ENCODE results near the gene CTNNA2.

The CTNNA2 gene

DNA sequence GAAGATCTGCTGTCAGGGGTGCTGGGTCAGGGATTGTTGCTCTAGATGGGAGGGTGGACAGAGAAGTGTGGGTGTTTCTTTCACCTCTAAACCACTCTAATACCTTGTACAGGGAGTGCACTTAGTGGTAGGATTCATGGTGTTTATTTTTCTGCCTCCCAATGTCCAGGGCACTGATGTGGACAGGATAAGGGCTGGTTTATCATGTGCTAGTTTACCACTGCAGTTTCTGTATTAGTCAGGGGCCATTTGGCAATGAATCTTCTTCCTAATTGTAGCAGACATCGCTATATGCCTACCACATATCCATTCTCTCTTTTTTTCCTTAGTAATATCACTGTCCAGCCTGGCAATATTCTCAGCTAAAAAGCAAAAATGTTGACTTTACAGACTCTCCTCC is 842.0 kb downstream of the CTNNA2 start:
- DNase-seq = no peak

- no peak for DNase-seq
Observed at GRCh38 chr2:80361904-80362303, 849.1 kb downstream of the CTNNA2 start.

DNA sequence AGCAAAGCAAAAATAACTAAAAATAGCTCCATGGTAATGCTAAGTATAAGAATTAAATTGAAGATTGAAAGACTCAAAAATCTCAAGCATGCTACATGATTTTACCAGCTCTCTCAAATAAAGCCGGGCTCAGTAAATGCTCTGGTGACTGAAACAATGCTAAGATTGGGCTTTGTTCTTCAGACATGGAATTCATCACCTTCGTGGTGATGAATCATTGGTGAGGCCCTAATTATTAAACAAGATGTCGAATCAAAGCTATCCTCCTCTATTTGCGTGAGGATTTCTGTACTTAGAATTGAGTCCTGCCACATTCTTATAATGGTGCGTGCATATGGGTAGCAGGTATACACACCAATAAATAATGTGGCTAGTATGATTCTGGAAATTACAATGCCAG is 850.5 kb downstream of the CTNNA2 start:
- no peak for DNase-seq

- no peak for DNase-seq
Observed at GRCh38 chr2:80363791-80364349, 851.0 kb downstream of the CTNNA2 start.

- DNase-seq = no peak
Observed at GRCh38 chr2:80364524-80365212, 851.8 kb downstream of the CTNNA2 start.

DNA sequence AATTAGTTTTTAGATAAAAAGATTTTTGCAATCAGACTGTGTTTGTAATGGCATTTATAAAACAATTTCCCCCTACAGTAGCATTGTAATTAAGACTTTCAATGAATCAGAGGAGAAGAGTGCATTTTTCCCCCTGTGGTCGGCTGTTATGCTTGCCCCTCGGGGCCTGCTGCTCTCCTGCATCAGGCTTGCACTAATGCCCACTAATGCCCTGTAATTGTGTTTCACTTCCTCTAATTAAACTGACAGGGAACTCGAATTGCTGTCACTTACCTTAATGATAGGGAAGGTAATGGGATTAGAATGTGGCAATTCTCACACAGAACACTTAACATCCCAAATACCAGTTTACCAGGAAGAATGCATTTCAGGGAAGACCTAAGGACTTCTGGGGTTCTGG is 852.9 kb downstream of the CTNNA2 start:
- DNase-seq = no peak

GRCh38 chr2:80370375-80371009 is 857.6 kb downstream of the CTNNA2 start:
- DNase-seq = no peak

- DNase-seq = no peak
Observed at GRCh38 chr2:80374105-80374504, 861.3 kb downstream of the CTNNA2 start.

DNA sequence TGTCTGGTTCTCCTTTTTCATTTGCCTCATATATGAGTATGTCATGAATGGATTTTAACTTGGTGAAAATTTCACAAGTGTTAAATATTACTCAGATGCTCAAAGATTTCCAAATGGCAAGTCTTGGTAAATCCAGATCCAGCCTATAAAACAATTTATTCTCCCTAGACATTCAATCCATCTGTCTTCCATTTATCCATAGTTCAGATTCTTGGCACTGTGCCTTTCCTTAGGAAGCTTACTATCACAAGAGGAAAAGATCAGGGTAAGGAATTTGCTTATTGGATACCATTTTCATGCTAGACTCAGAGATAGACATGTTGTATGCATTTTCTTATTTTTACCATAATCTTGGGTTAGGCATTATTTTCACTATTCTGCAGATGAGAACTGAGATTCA is 864.2 kb downstream of the CTNNA2 start:
- DNase-seq = no peak

- DNase-seq = no peak
Observed at GRCh38 chr2:80380736-80381135, 867.9 kb downstream of the CTNNA2 start.

DNA sequence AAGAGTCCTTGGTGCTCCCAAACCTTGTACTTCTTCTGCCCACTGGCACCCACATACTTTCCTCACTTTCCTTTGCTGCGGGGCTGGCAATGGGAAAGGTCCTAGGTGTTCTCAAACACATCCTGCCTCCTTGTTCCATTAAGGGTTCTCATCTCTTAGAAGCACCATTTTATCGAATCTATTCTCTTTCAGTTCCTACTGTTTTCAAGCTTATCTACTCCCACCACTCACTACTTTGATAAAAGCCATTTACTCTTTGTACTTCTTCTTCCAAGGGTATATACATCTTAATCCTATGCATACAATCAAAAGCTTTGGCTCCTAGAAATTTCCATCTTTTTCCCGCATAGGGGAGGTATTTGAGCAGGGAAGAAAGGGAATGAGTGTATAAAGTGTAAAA is 868.8 kb downstream of the CTNNA2 start:
- DNase-seq = no peak

DNA sequence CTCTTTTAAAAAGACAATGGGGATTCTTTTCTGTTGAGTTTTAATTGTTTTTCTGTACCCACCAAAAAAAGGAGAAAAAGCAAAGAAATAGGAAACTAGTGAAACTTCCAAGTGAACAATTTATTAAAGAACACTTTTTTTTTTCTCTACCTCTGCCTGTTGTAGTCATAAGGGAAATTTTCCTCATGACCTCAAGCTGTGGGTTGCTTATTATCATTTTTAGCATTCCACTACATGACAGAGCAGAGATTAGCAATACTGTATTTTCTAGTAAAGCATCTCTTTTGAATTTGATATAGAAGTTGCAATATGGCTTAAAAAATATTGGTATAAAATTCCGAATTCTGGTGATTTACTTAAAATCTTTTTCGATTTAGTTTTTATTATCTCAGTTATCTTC is 879.6 kb downstream of the CTNNA2 start:
- DNase-seq = no peak

- no peak for DNase-seq
Observed at GRCh38 chr2:80393991-80394390, 881.1 kb downstream of the CTNNA2 start.

GRCh38 chr2:80395251-80395650 is 882.4 kb downstream of the CTNNA2 start:
- DNase-seq = no peak

DNA sequence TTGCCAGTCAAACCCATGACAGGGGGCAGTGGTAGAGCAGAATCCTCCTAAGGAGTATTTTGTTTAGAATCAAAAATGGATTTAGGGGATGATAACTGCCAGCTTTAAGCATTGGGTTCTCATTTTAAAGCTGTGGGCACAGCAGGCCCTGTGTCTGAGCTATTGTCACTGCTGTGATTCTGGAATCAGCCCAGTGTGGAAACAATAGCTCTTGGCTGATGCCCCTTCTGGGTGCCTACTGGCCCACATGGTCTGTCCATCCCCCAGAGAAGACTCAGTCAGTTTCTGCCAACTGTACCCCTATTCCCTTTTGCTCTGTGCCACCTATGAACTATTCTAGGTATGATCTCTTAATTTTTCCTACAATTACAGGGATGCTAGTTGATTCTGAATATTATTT is 883.4 kb downstream of the CTNNA2 start:
- DNase-seq = no peak

- no peak for DNase-seq
Observed at GRCh38 chr2:80403081-80403480, 890.2 kb downstream of the CTNNA2 start.

- DNase-seq = no peak
Observed at GRCh38 chr2:80407377-80407776, 894.5 kb downstream of the CTNNA2 start.

GRCh38 chr2:80410346-80410745 is 897.5 kb downstream of the CTNNA2 start:
- DNase-seq = no peak

- no peak for DNase-seq
Observed at GRCh38 chr2:80413136-80413535, 900.3 kb downstream of the CTNNA2 start.

DNA sequence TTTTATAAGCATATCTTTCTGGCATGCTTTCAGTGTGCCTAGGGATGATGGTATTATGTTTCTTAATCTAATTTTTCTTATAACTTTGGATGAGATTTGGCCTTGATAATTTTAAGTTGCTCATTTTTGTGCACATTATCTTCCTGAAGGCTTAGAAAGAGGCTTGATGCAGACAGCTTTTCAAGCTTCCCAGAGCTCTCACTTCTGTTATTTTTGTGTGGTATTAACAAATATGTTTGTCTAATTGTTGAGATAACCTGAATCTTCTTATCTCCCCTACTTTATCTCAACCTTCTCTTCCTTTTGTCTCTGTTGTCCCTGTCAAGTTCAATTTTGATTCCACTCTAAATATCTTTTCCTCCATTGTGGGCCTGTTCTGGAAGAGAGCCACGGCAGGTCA is 904.9 kb downstream of the CTNNA2 start:
- no peak for DNase-seq

DNA sequence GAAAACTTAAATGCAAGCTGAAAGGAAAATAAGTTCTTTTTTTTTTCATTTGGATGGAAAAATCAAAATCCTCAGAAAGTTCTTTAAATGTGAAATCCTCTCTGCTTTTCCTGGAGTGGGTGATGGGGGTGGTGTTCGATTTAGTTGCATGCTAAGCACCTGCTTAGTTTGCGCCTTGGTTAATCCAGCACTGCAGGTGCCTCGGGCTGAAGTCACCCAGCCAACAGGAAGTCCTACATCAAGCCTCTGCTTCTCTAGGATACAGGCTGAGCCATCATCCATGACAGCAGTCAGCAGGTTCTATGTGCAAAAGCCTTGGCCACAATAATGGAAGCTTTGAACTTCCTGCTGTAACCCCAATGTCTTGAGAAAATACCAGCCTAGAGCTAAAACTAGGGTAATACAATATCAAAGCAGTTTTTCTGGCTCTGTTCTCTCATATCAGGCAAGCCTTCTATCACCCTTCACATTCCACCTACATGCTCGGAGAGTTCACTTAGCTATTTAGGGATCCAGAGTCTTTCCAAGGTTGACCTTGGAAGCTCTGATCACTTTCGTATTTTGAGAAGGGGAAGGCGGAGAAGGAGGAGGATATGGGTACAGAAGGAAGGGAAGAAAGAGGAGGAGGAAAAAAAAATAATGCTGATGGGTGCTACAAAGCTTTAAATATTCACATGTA is 907.8 kb downstream of the CTNNA2 start:
- DNase-seq = no peak

DNA sequence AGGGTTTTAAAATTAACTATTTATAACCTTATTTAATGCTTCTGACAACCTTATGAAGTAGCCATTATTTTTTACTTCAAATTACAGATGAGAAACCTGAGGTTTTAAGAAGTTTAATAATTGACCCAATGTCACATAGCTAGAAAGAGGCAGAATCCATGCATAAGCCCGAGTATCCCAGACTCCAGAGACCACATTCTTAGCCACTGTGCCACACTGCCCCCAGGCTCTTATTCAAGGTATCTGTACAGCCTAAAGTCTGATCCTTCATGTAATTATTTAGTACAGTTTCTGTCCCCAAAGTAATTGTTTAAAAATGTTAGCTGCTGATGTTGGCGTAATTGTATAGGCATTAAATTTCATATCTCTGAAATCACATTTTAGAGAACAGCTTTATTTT is 916.4 kb downstream of the CTNNA2 start:
- DNase-seq = no peak

- DNase-seq = no peak
Observed at GRCh38 chr2:80437959-80438358, 925.1 kb downstream of the CTNNA2 start.

DNA sequence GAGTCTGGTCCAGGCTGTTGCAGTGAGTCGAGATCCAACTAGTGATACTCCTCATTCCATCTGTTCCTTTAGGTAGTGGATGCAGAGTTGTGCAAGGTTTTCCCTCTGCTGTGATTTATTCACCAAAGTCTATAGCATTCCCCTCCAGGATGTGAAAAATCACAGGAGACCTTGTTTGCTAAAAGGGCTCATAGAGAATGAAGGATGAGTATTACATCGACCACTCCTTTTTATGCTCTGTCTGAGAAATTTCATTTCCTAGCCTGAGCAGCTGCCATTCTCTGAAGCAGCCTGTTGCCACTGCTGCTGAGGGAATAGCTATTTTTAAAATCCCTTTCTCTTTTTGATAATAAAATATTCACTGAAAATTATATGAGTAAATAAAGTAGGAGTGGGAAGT is 925.8 kb downstream of the CTNNA2 start:
- DNase-seq = no peak

Measured in NK-92 treated with Interleukin-12 subunit alpha and Interleukin-12 subunit beta, amount 100 ng/mL, for 24 hours (cell line).